ENCODE results near the gene GABRA1.

GABRA1 gene

GRCh38 chr5:161847941-161848391, at the start of gene GABRA1:
Gene GABRA1 (plus strand): TSS chr5:161848120. CDS start chr5:161850811, 2,691 bp downstream.
- TF ChIP-seq CTCF (conservative IDR thresholded peaks at IDR 0.05; ENCODE audit: low read length) = no peak
- no peak for DNase-seq (ENCODE audit: low read depth)
- H3K4me3 ChIP-seq (ENCODE audit: low read length) = no peak within 1 kb of the TSS

- H3K4me3 ChIP-seq (ENCODE audit: low read length) = no peak overlapping the region
- no peak for DNase-seq (ENCODE audit: low read depth)
- no peak for TF ChIP-seq CTCF (conservative IDR thresholded peaks at IDR 0.05; ENCODE audit: low read length)
These were observed 48.6 kb upstream of the GABRA1 start for GRCh38 chr5:161799316-161799715.

- no peak for TF ChIP-seq CTCF (conservative IDR thresholded peaks at IDR 0.05; ENCODE audit: low read length)
- no peak overlapping the region for H3K4me3 ChIP-seq (ENCODE audit: low read length)
- no peak for DNase-seq (ENCODE audit: low read depth)
These were observed 43.7 kb upstream of the GABRA1 start for GRCh38 chr5:161804263-161804662.

- H3K4me3 ChIP-seq (ENCODE audit: low read length) = no peak overlapping the region
- no peak for TF ChIP-seq CTCF (conservative IDR thresholded peaks at IDR 0.05; ENCODE audit: low read length)
- no peak for DNase-seq (ENCODE audit: low read depth)
These were observed 1.2 kb upstream of the GABRA1 start for GRCh38 chr5:161846746-161847145.

- TF ChIP-seq CTCF (conservative IDR thresholded peaks at IDR 0.05; ENCODE audit: low read length) = no peak
- DNase-seq (ENCODE audit: low read depth) = no peak
- no peak overlapping the region for H3K4me3 ChIP-seq (ENCODE audit: low read length)
These were observed 473 bp upstream of the GABRA1 start for GRCh38 chr5:161847447-161847846.

GRCh38 chr5:161850491-161850890, 2.6 kb downstream of the GABRA1 start:
- DNase-seq (ENCODE audit: low read depth) = no peak
- TF ChIP-seq CTCF (conservative IDR thresholded peaks at IDR 0.05; ENCODE audit: low read length) = no peak

GRCh38 chr5:161851691-161852299, 3.9 kb downstream of the GABRA1 start:
- DNase-seq (ENCODE audit: low read depth) = no peak
- no peak; the same call in 1 of the 2 replicates for TF ChIP-seq CTCF (conservative IDR thresholded peaks at IDR 0.05; ENCODE audit: low read length)
- no peak overlapping the region for H3K4me3 ChIP-seq (ENCODE audit: low read length)

More at GRCh38 chr5:161850491-161850890, 2.6 kb downstream of the GABRA1 start:
- no peak overlapping the region for H3K4me3 ChIP-seq (ENCODE audit: low read length)

Measured in AG10803 (cell line).